SU-DHL-6 (cell line): Measurements from ENCODE around the gene STK38L.

Source experiments
- H2AFZ ChIP-seq: fragments of 200-600 bp; sonication (generic); 2 replicates; pipeline ENCODE4 v1.6.1; 2014; ENCODE audit warnings: low read depth, mild to moderate bottlenecking, moderate library complexity, mixed read lengths, antibody characterized with exemption, low read length; ENCODE audit not compliant: severe bottlenecking
- H3F3A ChIP-seq: fragments of 200-600 bp; shearing (Covaris generic); 2 replicates; pipeline ENCODE4 v1.6.0; 2016; ENCODE audit warnings: antibody characterized with exemption, mild to moderate bottlenecking; ENCODE audit not compliant: insufficient read depth
- H3K27ac ChIP-seq: fragments of 200-600 bp; sonication (generic); 2 replicates; pipeline ENCODE4 v1.5.1; 2016; ENCODE audit warnings: low read depth, mild to moderate bottlenecking, low read length, moderate library complexity, mixed read lengths
- H3K27me3 ChIP-seq: fragments of 200-600 bp; sonication (generic), shearing (Covaris generic); 2 replicates; pipeline ENCODE4 v1.6.0; 2014; ENCODE audit warnings: mild to moderate bottlenecking, low read length
- H3K36me3 ChIP-seq: fragments of 200-600 bp; sonication (generic); 2 replicates; pipeline ENCODE4 v1.6.1; 2014; ENCODE audit warnings: mild to moderate bottlenecking, low read length, mixed read lengths
- H3K4me2 ChIP-seq: fragments of 300-600, 200-600 bp; shearing (Covaris generic), sonication (generic); 2 replicates; pipeline ENCODE4 v1.6.0; 2014; ENCODE audit warnings: low read length, low read depth, mild to moderate bottlenecking; ENCODE audit not compliant: poor library complexity, severe bottlenecking
- H3K4me3 ChIP-seq: fragments of 200-600 bp; sonication (generic); 2 replicates; pipeline ENCODE4 v1.5.1; 2014; ENCODE audit warnings: antibody characterized with exemption, low read length, mild to moderate bottlenecking, mixed read lengths; ENCODE audit not compliant: insufficient read depth, poor library complexity, severe bottlenecking
- H3K79me2 ChIP-seq: fragments of 200-600 bp; sonication (generic); 2 replicates; pipeline ENCODE4 v1.6.1; 2014; ENCODE audit warnings: mild to moderate bottlenecking, low read length, moderate library complexity; ENCODE audit not compliant: insufficient read depth
- H3K9ac ChIP-seq: fragments of 200-600 bp; sonication (generic); 2 replicates; pipeline ENCODE4 v1.7.0; 2014; ENCODE audit warnings: mild to moderate bottlenecking, low read length
- H3K9me2 ChIP-seq: fragments of 200-600 bp; sonication (generic); replicated peaks from 2 replicates; pipeline ENCODE4 v1.6.1; 2014; ENCODE audit warnings: low read length; ENCODE audit not compliant: insufficient read depth
- H3K9me3 ChIP-seq: fragments of 200-600 bp; sonication (generic); 2 replicates; pipeline ENCODE4 v1.6.1; 2014; ENCODE audit warnings: low read length, mixed read lengths; ENCODE audit not compliant: insufficient read depth
- H4K20me1 ChIP-seq: fragments of 200-600 bp; sonication (generic); 2 replicates; pipeline ENCODE4 v1.6.1; 2014; ENCODE audit warnings: low read depth, mild to moderate bottlenecking, antibody characterized with exemption, low read length, moderate library complexity, mixed read lengths
- EZH2phosphoT487 ChIP-seq: fragments of 200-600 bp; sonication (generic), shearing (Covaris generic); conservative IDR thresholded peaks from 2 replicates; pipeline ENCODE4 v1.6.1; 2018; ENCODE audit warnings: mild to moderate bottlenecking, antibody characterized with exemption, low read length, moderate library complexity, mixed read lengths
- TF ChIP-seq, protein P1 (sequence below): fragments of 200-600 bp; sonication (generic); IDR thresholded peaks from one replicate; pipeline ENCODE4 v1.5.1; 2017; ENCODE audit warnings: antibody characterized with exemption, mild to moderate bottlenecking, low read length, moderate library complexity; ENCODE audit not compliant: insufficient read depth, poor library complexity, severe bottlenecking

The STK38L gene

DNA sequence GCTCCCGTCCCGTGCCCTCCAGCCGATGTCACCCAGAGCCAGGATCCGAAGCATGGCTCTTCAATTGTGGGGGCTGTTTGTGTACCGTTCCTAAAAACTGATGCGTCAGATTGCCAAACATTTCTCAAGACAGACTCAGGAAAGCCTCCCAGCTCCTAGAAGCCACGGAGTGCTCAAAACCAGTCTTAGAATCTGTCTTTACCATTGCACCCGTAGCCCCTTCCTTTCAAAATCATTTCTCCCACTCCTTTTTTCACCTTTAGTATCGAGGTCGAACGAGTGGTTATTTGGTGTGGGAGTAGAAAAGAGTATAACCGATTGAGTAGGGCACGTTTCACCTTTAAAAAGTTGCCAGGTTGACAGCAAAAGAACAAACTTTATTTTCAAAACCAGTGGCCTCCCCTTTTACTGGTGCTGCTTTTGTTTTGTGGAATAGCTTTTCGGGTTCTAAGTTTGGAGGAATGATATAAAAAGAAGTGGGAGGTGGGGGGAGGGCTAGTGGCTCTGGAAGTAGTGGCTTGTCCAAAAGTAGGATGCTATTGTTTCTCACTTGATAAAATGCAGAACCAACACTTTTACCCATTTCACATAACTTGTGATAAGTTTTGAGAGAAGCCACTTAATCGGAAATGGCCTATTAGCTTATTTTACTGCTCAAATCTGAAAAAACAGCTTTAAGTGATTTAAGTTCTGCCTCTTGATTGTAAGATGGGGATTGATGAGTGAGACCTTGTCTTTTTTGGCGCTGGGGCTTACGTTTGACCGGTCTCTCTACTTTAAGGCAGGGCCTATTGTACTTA is 803 bp downstream of the STK38L start:
- TF ChIP-seq, protein P1, sequence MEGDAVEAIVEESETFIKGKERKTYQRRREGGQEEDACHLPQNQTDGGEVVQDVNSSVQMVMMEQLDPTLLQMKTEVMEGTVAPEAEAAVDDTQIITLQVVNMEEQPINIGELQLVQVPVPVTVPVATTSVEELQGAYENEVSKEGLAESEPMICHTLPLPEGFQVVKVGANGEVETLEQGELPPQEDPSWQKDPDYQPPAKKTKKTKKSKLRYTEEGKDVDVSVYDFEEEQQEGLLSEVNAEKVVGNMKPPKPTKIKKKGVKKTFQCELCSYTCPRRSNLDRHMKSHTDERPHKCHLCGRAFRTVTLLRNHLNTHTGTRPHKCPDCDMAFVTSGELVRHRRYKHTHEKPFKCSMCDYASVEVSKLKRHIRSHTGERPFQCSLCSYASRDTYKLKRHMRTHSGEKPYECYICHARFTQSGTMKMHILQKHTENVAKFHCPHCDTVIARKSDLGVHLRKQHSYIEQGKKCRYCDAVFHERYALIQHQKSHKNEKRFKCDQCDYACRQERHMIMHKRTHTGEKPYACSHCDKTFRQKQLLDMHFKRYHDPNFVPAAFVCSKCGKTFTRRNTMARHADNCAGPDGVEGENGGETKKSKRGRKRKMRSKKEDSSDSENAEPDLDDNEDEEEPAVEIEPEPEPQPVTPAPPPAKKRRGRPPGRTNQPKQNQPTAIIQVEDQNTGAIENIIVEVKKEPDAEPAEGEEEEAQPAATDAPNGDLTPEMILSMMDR: no peak
- TF ChIP-seq EZH2phosphoT487: no peak
- Histone ChIP-seq H3K4me2 (peak overlapping the region; percentile 73), H4K20me1 (no peaks in the 10 kb centered on the region), H3K9ac (peak overlapping the region; percentile 60), H3K9me3 (peaks cover 10% of the 10 kb centered on the region), H3K36me3 (no peaks in the 10 kb centered on the region; the same call in 1 of the 2 replicates), H2AFZ (peak overlapping the region; percentile 100), H3K9me2 (no peaks in the 10 kb centered on the region), H3K4me3 (peak overlapping the region; percentile 60), H3K79me2 (no peaks in the 10 kb centered on the region), H3K27ac (no peak overlapping the region), H3F3A (peaks cover 19% of the 10 kb centered on the region), H3K27me3 (no peaks in the 10 kb centered on the region)

GRCh38 chr12:27246141-27246540 is 2.1 kb downstream of the STK38L start:
- H3K9me3 ChIP-seq: peaks cover 10% of the 10 kb centered on the region
- no peak overlapping the region for H3K4me2 ChIP-seq
- H3K27ac ChIP-seq: no peak overlapping the region
- H3F3A ChIP-seq: peaks cover 17% of the 10 kb centered on the region
- H3K27me3 ChIP-seq: no peaks in the 10 kb centered on the region
- TF ChIP-seq, protein P1: no peak
- no peak for TF ChIP-seq EZH2phosphoT487
- no peak overlapping the region for H2AFZ ChIP-seq
- H3K9ac ChIP-seq: no peak overlapping the region
- no peaks in the 10 kb centered on the region for H3K79me2 ChIP-seq
- no peaks in the 10 kb centered on the region for H3K9me2 ChIP-seq
- no peaks in the 10 kb centered on the region for H4K20me1 ChIP-seq
- no peaks in the 10 kb centered on the region; the same call in 1 of the 2 replicates for H3K36me3 ChIP-seq
- no peak overlapping the region for H3K4me3 ChIP-seq

DNA sequence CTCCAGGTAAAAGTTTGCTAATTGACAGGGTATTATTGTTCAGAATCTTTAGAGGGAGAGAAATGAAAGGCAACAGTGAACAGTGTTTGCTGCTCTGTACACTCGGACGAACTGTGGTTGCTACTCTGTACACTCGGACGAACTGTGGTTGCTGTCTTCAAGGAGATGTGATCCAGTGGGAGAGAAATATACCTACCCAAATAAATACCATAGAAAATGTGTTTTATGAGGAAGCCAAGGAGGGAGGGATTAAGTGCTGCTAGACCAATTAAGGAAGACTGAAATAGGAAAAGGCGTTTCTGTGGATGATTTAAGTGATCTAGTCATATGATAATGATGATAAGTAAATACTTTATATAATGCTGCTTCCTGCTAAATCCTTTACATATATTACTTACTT is 2.7 kb downstream of the STK38L start:
- H3K9me3 ChIP-seq: peaks cover 10% of the 10 kb centered on the region
- H3K27me3 ChIP-seq: no peaks in the 10 kb centered on the region
- H3K79me2 ChIP-seq: no peaks in the 10 kb centered on the region
- H3K9me2 ChIP-seq: no peaks in the 10 kb centered on the region
- no peak overlapping the region for H3K4me2 ChIP-seq
- TF ChIP-seq EZH2phosphoT487: no peak
- TF ChIP-seq, protein P1: no peak
- no peak overlapping the region for H3K4me3 ChIP-seq
- H4K20me1 ChIP-seq: no peaks in the 10 kb centered on the region
- H3F3A ChIP-seq: peaks cover 17% of the 10 kb centered on the region
- H3K36me3 ChIP-seq: no peaks in the 10 kb centered on the region; the same call in 1 of the 2 replicates
- H2AFZ ChIP-seq: no peak overlapping the region
- H3K9ac ChIP-seq: no peak overlapping the region
- no peak overlapping the region for H3K27ac ChIP-seq
